Embryonic facial prominence (tissue), 1 donor: ENCODE measurements around the gene ATXN10.

Experiments
- DNase-seq: peaks from one replicate; pipeline ENCODE4 v3.0.0-alpha.2; 2016; ENCODE audit errors: extremely low spot score

Gene ATXN10

GRCh38 chr22:45878051-45878781 is 206.6 kb downstream of the ATXN10 start:
- no peak for DNase-seq

GRCh38 chr22:45878901-45879551 is 207.4 kb downstream of the ATXN10 start:
- DNase-seq = no peak

- no peak for DNase-seq
Measured at GRCh38 chr22:45879552-45879949, 207.9 kb downstream of the ATXN10 start.

GRCh38 chr22:45880091-45880715 is 208.6 kb downstream of the ATXN10 start:
- no peak for DNase-seq

GRCh38 chr22:45880716-45881523 is 209.3 kb downstream of the ATXN10 start:
- no peak for DNase-seq

- no peak for DNase-seq
Measured at GRCh38 chr22:45881524-45881875, 209.9 kb downstream of the ATXN10 start.

- no peak for DNase-seq
Measured at GRCh38 chr22:45882881-45883810, 211.5 kb downstream of the ATXN10 start.

GRCh38 chr22:45883811-45884170 is 212.2 kb downstream of the ATXN10 start:
- DNase-seq = no peak

- DNase-seq = no peak
Measured at GRCh38 chr22:45884201-45885062, 212.8 kb downstream of the ATXN10 start.

- DNase-seq = no peak
Measured at GRCh38 chr22:45885171-45885840, 213.7 kb downstream of the ATXN10 start.

GRCh38 chr22:45885941-45886395 is 214.3 kb downstream of the ATXN10 start:
- DNase-seq = no peak

GRCh38 chr22:45886540-45886939 is 214.9 kb downstream of the ATXN10 start:
- DNase-seq = no peak

- no peak for DNase-seq
Measured at GRCh38 chr22:45887202-45888131, 215.8 kb downstream of the ATXN10 start.

GRCh38 chr22:45888221-45889092 is 216.8 kb downstream of the ATXN10 start:
- no peak for DNase-seq

GRCh38 chr22:45889093-45889538 is 217.5 kb downstream of the ATXN10 start:
- DNase-seq = no peak

GRCh38 chr22:45889539-45890350 is 218.1 kb downstream of the ATXN10 start:
- DNase-seq = no peak

- no peak for DNase-seq
Measured at GRCh38 chr22:45890351-45890635, 218.7 kb downstream of the ATXN10 start.
